ENCODE results near the gene PKNOX2.

Gene PKNOX2

DNA sequence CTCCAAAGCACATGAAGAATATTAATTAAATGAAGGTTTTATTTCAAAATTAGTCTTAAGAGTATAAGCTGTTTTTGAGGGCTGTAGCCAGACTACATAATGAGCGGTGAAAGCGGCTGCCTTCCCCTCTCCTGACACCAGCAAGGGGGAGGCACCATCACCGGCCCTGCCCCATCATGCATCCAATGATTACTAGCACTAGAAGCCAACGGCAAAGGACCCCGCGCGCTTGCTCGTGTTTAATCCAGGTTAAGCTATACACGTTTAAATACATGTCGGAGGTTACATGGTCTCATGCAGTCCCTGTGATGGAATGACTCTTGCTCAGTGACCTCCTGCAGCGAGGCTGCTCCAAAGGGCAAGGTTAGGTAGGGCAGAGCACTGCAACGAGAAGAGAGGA is 281.2 kb downstream of the PKNOX2 start:
- DNase-seq (ENCODE audit: low read depth in 2 of 2): no peak
- H3K4me3 ChIP-seq (replicated peaks in 1 of 2; ENCODE audit: low read depth in 2 of 2, low read length in 2 of 2): no peak overlapping the region
- TF ChIP-seq, protein P1, sequence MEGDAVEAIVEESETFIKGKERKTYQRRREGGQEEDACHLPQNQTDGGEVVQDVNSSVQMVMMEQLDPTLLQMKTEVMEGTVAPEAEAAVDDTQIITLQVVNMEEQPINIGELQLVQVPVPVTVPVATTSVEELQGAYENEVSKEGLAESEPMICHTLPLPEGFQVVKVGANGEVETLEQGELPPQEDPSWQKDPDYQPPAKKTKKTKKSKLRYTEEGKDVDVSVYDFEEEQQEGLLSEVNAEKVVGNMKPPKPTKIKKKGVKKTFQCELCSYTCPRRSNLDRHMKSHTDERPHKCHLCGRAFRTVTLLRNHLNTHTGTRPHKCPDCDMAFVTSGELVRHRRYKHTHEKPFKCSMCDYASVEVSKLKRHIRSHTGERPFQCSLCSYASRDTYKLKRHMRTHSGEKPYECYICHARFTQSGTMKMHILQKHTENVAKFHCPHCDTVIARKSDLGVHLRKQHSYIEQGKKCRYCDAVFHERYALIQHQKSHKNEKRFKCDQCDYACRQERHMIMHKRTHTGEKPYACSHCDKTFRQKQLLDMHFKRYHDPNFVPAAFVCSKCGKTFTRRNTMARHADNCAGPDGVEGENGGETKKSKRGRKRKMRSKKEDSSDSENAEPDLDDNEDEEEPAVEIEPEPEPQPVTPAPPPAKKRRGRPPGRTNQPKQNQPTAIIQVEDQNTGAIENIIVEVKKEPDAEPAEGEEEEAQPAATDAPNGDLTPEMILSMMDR (IDR thresholded peaks at IDR 0.05; ENCODE audit: low read depth, low read length): no peak

DNA sequence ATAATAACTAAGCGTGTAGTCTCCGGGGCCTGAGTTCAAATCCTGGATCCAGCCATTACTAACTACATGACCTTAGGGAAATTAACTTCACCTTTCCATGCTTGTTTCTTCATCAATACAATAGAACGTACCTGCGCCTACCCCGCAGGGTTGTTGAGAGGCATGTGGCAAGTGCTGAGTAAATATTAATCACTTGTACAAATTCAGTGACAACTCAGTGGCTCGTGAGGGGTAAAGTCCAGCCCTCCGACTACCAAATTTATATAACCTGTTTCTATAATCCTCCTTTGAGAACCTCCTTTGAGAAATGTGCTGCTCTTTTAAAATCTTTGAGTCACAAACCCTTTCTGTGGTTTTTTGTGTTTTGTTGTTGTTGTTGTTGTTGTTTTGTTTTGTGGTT is 281.7 kb downstream of the PKNOX2 start:
- no peak overlapping the region for H3K4me3 ChIP-seq (replicated peaks in 1 of 2; ENCODE audit: low read depth in 2 of 2, low read length in 2 of 2)
- DNase-seq (ENCODE audit: low read depth in 2 of 2): no peak
- TF ChIP-seq, protein P1 (IDR thresholded peaks at IDR 0.05; ENCODE audit: low read depth, low read length): no peak

DNA sequence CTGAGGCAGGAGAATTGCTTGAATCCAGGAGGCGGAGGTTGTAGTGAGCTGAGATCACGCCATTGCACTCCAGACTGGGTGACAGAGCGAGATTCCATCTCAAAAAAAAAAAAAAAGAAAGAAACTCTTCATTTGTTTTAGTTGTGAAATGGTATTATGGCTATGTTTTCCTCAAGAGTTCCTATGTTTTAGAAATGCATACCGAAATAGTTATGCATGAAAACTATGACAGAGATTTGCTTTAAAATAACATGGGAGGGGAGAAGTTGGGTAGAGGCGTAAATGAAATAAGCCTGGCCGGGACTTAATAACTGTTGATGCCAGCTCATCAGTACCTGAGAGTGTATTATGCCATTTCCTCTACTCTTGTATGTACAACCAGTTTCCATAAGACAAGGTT is 283.2 kb downstream of the PKNOX2 start:
- DNase-seq (ENCODE audit: low read depth in 2 of 2): no peak
- no peak overlapping the region for H3K4me3 ChIP-seq (replicated peaks in 1 of 2; ENCODE audit: low read depth in 2 of 2, low read length in 2 of 2)
- TF ChIP-seq, protein P1 (IDR thresholded peaks at IDR 0.05; ENCODE audit: low read depth, low read length): no peak

DNA sequence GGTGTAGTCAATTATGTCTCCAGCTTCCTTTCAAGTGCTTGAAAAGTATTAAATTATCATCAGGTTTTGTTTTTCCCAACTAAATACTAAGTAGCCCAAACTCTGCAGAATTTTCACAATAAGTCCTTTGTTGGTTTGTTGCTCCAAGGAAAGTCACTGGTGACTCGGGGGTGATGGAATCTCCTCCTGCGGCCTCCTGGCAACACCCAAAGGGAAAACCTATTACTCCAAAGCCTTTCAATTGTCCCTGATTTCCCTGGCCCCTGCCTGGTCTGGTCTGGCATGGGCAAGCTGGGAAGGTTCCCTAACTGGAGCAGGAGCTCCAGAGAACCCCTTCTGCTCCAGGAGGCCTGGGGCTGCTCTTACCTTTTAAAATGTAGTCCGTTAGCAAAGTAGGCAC is 283.6 kb downstream of the PKNOX2 start:
- no peak overlapping the region for H3K4me3 ChIP-seq (replicated peaks in 1 of 2; ENCODE audit: low read depth in 2 of 2, low read length in 2 of 2)
- DNase-seq (ENCODE audit: low read depth in 2 of 2): peak; percentile 34 to 43
- TF ChIP-seq, protein P1 (IDR thresholded peaks at IDR 0.05; ENCODE audit: low read depth, low read length): no peak

DNA sequence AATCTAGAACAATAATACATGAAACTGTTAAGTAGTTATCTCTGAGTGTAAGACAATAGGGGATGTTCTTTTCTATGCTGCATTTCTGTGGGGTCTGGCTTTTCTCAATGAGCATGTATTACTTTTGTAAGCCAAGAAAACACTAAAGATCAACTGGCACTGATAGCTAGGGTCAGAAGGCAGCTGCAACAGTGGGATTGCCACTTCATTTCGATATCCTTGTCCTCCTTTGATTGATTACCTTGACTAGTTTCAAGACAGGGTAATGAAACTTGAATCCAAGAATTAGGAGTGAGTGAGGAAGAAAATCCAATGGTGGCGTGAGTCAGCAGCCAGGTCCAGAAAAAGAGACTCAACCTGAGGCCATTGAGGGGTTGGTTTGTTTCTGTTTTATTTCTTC is 285.0 kb downstream of the PKNOX2 start:
- no peak overlapping the region for H3K4me3 ChIP-seq (replicated peaks in 1 of 2; ENCODE audit: low read depth in 2 of 2, low read length in 2 of 2)
- TF ChIP-seq, protein P1 (IDR thresholded peaks at IDR 0.05; ENCODE audit: low read depth, low read length): no peak
- no peak for DNase-seq (ENCODE audit: low read depth in 2 of 2)

DNA sequence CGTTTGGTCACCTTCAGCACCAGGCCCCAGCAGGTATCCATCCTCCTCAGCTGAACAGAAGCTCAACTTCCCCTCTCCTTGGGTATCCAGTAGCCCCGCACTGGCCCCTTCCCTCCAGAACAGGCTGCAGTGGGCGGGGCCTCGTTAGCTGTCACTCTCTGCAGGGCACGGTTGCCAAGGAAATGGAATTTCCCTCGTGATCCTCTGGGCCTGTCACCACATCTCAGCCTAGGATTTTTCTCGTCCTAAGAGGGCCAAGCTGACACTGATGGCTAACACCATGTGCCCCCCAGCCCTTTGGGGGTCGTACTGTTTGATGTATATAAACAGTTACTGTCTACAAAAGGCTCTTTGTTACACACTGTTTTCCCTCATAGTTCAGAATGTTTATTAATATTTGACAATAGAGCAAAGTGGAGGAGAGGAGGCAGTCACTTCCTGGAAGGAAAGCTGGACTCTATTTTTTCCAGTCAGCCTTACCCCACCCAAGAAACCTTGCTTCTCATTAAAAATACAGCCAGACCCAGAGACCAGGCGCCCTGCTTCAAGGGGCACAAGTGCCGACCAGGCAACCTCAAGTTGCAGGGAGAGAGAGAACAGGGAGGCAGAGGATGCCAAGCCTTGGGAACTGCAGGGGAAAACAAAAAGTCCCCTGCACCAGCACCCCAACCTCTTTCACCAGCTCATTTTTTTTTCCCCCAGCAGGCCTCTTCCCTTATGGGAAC is 287.0 kb downstream of the PKNOX2 start:
- DNase-seq (ENCODE audit: low read depth in 2 of 2): peak in 1 of 2 donors; percentile 61
- TF ChIP-seq, protein P1 (IDR thresholded peaks at IDR 0.05; ENCODE audit: low read depth, low read length): no peak
- H3K4me3 ChIP-seq (replicated peaks in 1 of 2; ENCODE audit: low read depth in 2 of 2, low read length in 2 of 2): no peak overlapping the region

DNA sequence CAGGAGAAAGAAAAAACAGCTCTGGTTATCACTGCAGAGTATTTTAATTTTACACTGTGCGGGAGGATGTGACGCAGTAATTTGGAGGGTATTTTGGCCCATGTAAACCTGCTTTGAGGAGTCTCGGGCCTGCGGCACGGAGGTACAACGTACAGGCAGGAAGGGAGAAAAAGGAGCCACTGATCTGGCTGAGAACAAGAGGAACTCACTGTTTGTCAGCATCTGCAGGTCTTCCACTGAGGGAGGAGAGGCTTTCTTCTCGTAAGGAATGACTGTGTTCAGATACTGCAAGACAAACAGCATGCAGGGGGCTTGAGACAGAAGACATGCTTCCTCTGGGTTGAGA is 287.5 kb downstream of the PKNOX2 start:
- no peak overlapping the region for H3K4me3 ChIP-seq (replicated peaks in 1 of 2; ENCODE audit: low read depth in 2 of 2, low read length in 2 of 2)
- DNase-seq (ENCODE audit: low read depth in 2 of 2): no peak
- TF ChIP-seq, protein P1 (IDR thresholded peaks at IDR 0.05; ENCODE audit: low read depth, low read length): no peak

Measured in cardiac fibroblast (primary cell).